Activated CD4-positive, alpha-beta memory T cell treated with anti-CD3 and anti-CD28 coated beads for 36 hours (primary cell): Measurements from ENCODE around the gene GPS2. TPM values are rescaled to one million over a fixed set of nuclear protein-coding genes. Genes with fewer than 3 reads are reported as not detected.

Source experiments
- CTCF ChIA-PET: fragments of 350-600 bp; sonication (Branson Sonifier 250); formaldehyde crosslinking; loops from one replicate; lab custom pipeline; 2021; ENCODE audit warnings: antibody characterized with exemption, inconsistent platforms; lab: Charles Lee
- POLR2A ChIA-PET: fragments of 350-600 bp; sonication (Branson Sonifier 250); formaldehyde crosslinking; loops from one replicate; lab custom pipeline; 2021; ENCODE audit warnings: antibody characterized with exemption; lab: Charles Lee
- DNase-seq: peaks from one replicate; pipeline ENCODE4 v3.0.0-alpha.2; 2020
- H3K27ac Mint-ChIP-seq: one replicate; pipeline ENCODE4 v1.8.0; 2021; ENCODE audit warnings: mixed read lengths
- H3K27me3 Mint-ChIP-seq: one replicate; pipeline ENCODE4 v1.8.0; 2021; ENCODE audit warnings: mixed read lengths
- H3K36me3 Mint-ChIP-seq: one replicate; pipeline ENCODE4 v1.8.0; 2021; ENCODE audit warnings: mixed read lengths
- H3K4me1 Mint-ChIP-seq: one replicate; pipeline ENCODE4 v1.8.0; 2021; ENCODE audit warnings: low read depth, mixed read lengths
- H3K4me3 Mint-ChIP-seq: one replicate; pipeline ENCODE4 v1.8.0; 2021; ENCODE audit warnings: mild to moderate bottlenecking, mixed read lengths
- H3K9me3 Mint-ChIP-seq: one replicate; pipeline ENCODE4 v1.8.0; 2021; ENCODE audit warnings: mixed read lengths
- intact Hi-C: fragments of 100-400 bp; cut with micrococcal nuclease; formaldehyde crosslinking; loops from one replicate; pipeline ENCODE4 v1.15.1; 2023
- total RNA-seq, 2 experiments: library from RNA; stranded (reverse); gene quantifications; one replicate each; pipeline ENCODE4 v1.2.3, GENCODE V29; 2021

Gene GPS2
- total RNA-seq, 2 experiments from 2014 or later = 34.9 to 38.7 TPM

- Mint-ChIP-seq H3K4me1 (peaks cover 37% of the 10 kb centered on the region), H3K27me3 (peaks cover 2% of the 10 kb centered on the region), H3K4me3 (peak overlapping the region; percentile 85), H3K9me3 (no peaks in the 10 kb centered on the region), H3K27ac (peak overlapping the region; percentile 97), H3K36me3 (peaks cover 50% of the 10 kb centered on the region)
- CTCF ChIA-PET = interaction anchor here (0.8 to 1.2 kb wide), 3 partner anchors 12 to 253 kb away, joined by 3 to 4 read pairs (median 3); partner anchors contain the start of gene SENP3
- peak; percentile 66 for DNase-seq
- POLR2A ChIA-PET = interaction anchor here (0.7 to 2.4 kb wide), 8 partner anchors 13 to 379 kb away, joined by 3 to 13 read pairs (median 4); partner anchors contain the start of genes CTDNEP1, ELP5, NEURL4 and POLR2A
- intact Hi-C loops = loop anchor here (1.0 to 5.0 kb wide), 10 partner anchors 21 to 534 kb away; partner anchors contain the start of genes ELP5, NEURL4, PHF23 and POLR2A
Measured at GRCh38 chr17:7307686-7308624, 7.2 kb downstream of the GPS2 start.

- DNase-seq = peak; percentile 100
- POLR2A ChIA-PET = no interaction called here
Measured at GRCh38 chr17:7306911-7307685, 8.1 kb downstream of the GPS2 start, which contains the start of gene EIF5A. EIF5A (plus strand) TSS chr17:7307628; CDS start chr17:7309636, 2,008 bp downstream.

GRCh38 chr17:7304179-7304578 lies 11.0 kb downstream of the GPS2 start:
- DNase-seq = no peak
- Mint-ChIP-seq H3K27ac (no peak overlapping the region), H3K4me1 (peaks cover 2% of the 10 kb centered on the region), H3K36me3 (peaks cover 14% of the 10 kb centered on the region), H3K9me3 (no peaks in the 10 kb centered on the region), H3K4me3 (no peak overlapping the region), H3K27me3 (peaks cover 2% of the 10 kb centered on the region)
- intact Hi-C loops = no loop called here
- ChIA-PET CTCF (interaction anchor here (0.7 to 1.7 kb wide), 2 partner anchors 8 to 256 kb away, joined by 3 to 12 read pairs; no protein-coding TSS in a partner anchor), POLR2A (interaction anchor here (0.6 to 1.3 kb wide), 2 partner anchors 180 to 248 kb away, joined by 3 read pairs; partner anchors contain the start of gene POLR2A)

More at GRCh38 chr17:7306911-7307685, 8.1 kb downstream of the GPS2 start, which contains the start of gene EIF5A:
- intact Hi-C loops = loop anchor here (1.0 to 5.0 kb wide), 10 partner anchors 22 to 535 kb away; partner anchors contain the start of genes ELP5, NEURL4, PHF23 and POLR2A
- Mint-ChIP-seq H3K27ac (peak within 1 kb of the TSS; percentile 97), H3K4me3 (peak within 1 kb of the TSS; percentile 85), H3K27me3 (peaks cover 2% of the 10 kb centered on the region), H3K4me1 (peaks cover 29% of the 10 kb centered on the region), H3K36me3 (peaks cover 41% of the 10 kb centered on the region), H3K9me3 (no peaks in the 10 kb centered on the region)
- CTCF ChIA-PET = interaction anchor here (1.0 to 1.2 kb wide), 2 partner anchors 27 to 73 kb away, joined by 3 to 4 read pairs; partner anchors contain the start of gene DVL2

- ChIA-PET CTCF (interaction anchor here (0.5 to 5.5 kb wide), 46 partner anchors 8 to 636 kb away, joined by 3 to 145 read pairs (median 4); partner anchors contain the start of genes ACADVL, ACAP1, DLG4 and DVL2), POLR2A (interaction anchor here (0.6 to 1.7 kb wide), 5 partner anchors 9 to 258 kb away, joined by 3 to 8 read pairs (median 4); partner anchors contain the start of gene SLC2A4)
- H3K27ac Mint-ChIP-seq = no peak overlapping the region
- intact Hi-C loops = loop anchor here (1.0 to 2.0 kb wide), 3 partner anchors 16 to 250 kb away; no protein-coding TSS in a partner anchor
- no peaks in the 10 kb centered on the region for H3K36me3 Mint-ChIP-seq
- peaks cover 21% of the 10 kb centered on the region for H3K4me1 Mint-ChIP-seq
- DNase-seq = peak; percentile 79
- peak overlapping the region; percentile 35 for H3K4me3 Mint-ChIP-seq
- H3K27me3 Mint-ChIP-seq = peaks cover 26% of the 10 kb centered on the region
- no peaks in the 10 kb centered on the region for H3K9me3 Mint-ChIP-seq
Measured at GRCh38 chr17:7296189-7296861, 18.8 kb downstream of the GPS2 start.

- ChIA-PET POLR2A (interaction anchor here (0.6 to 1.7 kb wide), 4 partner anchors 14 to 259 kb away, joined by 3 to 8 read pairs (median 4); partner anchors contain the start of gene SLC2A4), CTCF (interaction anchor here (0.6 to 5.5 kb wide), 39 partner anchors 10 to 637 kb away, joined by 3 to 145 read pairs (median 4); partner anchors contain the start of genes ACADVL, ACAP1, DLG4 and DVL2)
- Mint-ChIP-seq H3K36me3 (no peaks in the 10 kb centered on the region), H3K4me1 (peaks cover 21% of the 10 kb centered on the region), H3K27me3 (peaks cover 26% of the 10 kb centered on the region), H3K9me3 (no peaks in the 10 kb centered on the region), H3K27ac (no peak overlapping the region), H3K4me3 (peak overlapping the region; percentile 66)
- intact Hi-C loops = loop anchor here (1.0 to 2.0 kb wide), 3 partner anchors 15 to 249 kb away; no protein-coding TSS in a partner anchor
- DNase-seq = no peak
Measured at GRCh38 chr17:7295230-7296180, 19.7 kb downstream of the GPS2 start.

GRCh38 chr17:7294614-7295153 lies 20.5 kb downstream of the GPS2 start, which contains the start of gene YBX2:
YBX2 (minus strand) TSS chr17:7294639; CDS start chr17:7294500, 139 bp downstream.
- no peaks in the 10 kb centered on the region for H3K36me3 Mint-ChIP-seq
- H3K9me3 Mint-ChIP-seq = no peaks in the 10 kb centered on the region
- intact Hi-C loops = no loop called here
- H3K27ac Mint-ChIP-seq = no peak within 1 kb of the TSS
- ChIA-PET POLR2A (no interaction called here), CTCF (no interaction called here)
- H3K4me1 Mint-ChIP-seq = peaks cover 21% of the 10 kb centered on the region
- peaks cover 28% of the 10 kb centered on the region for H3K27me3 Mint-ChIP-seq
- peak; percentile 89 for DNase-seq
- H3K4me3 Mint-ChIP-seq = peak within 1 kb of the TSS; percentile 66

GRCh38 chr17:7293816-7294613 lies 21.1 kb downstream of the GPS2 start:
- intact Hi-C loops = no loop called here
- Mint-ChIP-seq H3K4me1 (peaks cover 21% of the 10 kb centered on the region), H3K27me3 (peaks cover 28% of the 10 kb centered on the region), H3K9me3 (no peaks in the 10 kb centered on the region), H3K36me3 (no peaks in the 10 kb centered on the region), H3K4me3 (no peak overlapping the region), H3K27ac (no peak overlapping the region)
- DNase-seq = peak; percentile 31
- ChIA-PET CTCF (interaction anchor here (1.3 kb wide), 1 partner anchor 13 kb away, joined by 5 read pairs; the partner anchor contains the start of gene SLC2A4), POLR2A (no interaction called here)

- CTCF ChIA-PET = interaction anchor here (1.3 kb wide), 1 partner anchor 12 kb away, joined by 5 read pairs; the partner anchor contains the start of gene SLC2A4
- intact Hi-C loops = no loop called here
- Mint-ChIP-seq H3K4me1 (peaks cover 21% of the 10 kb centered on the region), H3K9me3 (no peaks in the 10 kb centered on the region), H3K4me3 (no peak overlapping the region), H3K27me3 (peaks cover 28% of the 10 kb centered on the region), H3K36me3 (no peaks in the 10 kb centered on the region), H3K27ac (no peak overlapping the region)
- no peak for DNase-seq
- POLR2A ChIA-PET = no interaction called here
Measured at GRCh38 chr17:7293159-7293558, 22.0 kb downstream of the GPS2 start.

- no peak for DNase-seq
- H3K27ac Mint-ChIP-seq = no peak overlapping the region
- intact Hi-C loops = no loop called here
- no peaks in the 10 kb centered on the region for H3K36me3 Mint-ChIP-seq
- no peak overlapping the region for H3K4me3 Mint-ChIP-seq
- H3K27me3 Mint-ChIP-seq = peaks cover 28% of the 10 kb centered on the region
- H3K4me1 Mint-ChIP-seq = peaks cover 21% of the 10 kb centered on the region
- ChIA-PET CTCF (interaction anchor here (1.3 to 1.6 kb wide), 2 partner anchors 11 to 247 kb away, joined by 3 to 5 read pairs; partner anchors contain the start of gene SLC2A4), POLR2A (no interaction called here)
- H3K9me3 Mint-ChIP-seq = no peaks in the 10 kb centered on the region
Measured at GRCh38 chr17:7292729-7293128, 22.4 kb downstream of the GPS2 start.
